ENCODE results near the gene SHISAL1.
"Not testable (repeated sequence)": the region's sequence is repeated elsewhere in the genome, so short reads cannot be mapped to it uniquely, and the experiment has no call there.

SHISAL1 gene

DNA sequence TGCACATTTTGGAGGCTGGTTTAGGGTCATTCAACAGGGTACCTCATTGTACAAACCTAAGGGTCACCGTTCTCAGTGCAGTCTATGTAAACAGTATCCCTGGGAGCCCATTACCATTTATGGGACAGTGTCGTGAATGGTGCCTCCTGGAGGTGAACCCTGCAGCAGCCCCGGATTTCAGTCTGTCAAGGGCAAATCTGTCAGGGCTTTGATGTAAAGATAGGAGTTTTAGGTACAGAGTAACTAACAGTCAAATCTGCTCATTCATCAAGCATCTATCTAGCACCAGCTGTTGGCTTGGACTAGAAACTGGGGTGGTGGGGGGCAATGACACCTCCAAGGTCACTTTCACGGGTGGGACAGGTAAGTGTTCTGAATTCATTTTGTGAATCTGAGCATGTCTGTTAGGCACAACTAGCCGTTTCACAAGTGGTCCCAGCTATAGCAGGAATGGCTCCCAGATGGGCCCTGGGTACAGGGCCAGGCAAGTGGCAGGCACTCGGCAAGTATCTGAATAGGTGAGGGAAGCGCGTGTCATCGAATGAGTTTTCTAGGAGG lies 68.4 kb downstream of the SHISAL1 start:
- no peak overlapping the region for H3K4me3 ChIP-seq (ENCODE audit: low read depth, low read length)

DNA sequence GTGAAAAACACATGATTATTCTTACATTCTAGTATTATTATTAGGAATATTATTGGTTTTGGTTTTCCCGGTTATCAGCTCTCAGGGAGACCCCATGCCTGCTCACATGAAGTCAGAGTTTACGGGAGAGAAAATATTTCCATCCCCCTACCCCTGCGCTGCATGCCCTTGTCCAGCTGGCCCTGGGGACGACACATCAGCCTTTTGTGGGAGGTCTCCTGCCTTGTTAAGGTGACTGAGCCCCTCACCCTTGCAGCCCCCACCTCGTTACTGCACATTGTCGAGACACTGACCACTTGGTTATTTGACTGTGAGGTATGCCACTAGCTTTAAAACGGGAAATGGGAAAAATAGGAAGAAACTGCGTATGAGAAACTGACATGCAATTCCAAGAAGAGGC lies 69.0 kb downstream of the SHISAL1 start:
- no peak overlapping the region for H3K4me3 ChIP-seq (ENCODE audit: low read depth, low read length)

DNA sequence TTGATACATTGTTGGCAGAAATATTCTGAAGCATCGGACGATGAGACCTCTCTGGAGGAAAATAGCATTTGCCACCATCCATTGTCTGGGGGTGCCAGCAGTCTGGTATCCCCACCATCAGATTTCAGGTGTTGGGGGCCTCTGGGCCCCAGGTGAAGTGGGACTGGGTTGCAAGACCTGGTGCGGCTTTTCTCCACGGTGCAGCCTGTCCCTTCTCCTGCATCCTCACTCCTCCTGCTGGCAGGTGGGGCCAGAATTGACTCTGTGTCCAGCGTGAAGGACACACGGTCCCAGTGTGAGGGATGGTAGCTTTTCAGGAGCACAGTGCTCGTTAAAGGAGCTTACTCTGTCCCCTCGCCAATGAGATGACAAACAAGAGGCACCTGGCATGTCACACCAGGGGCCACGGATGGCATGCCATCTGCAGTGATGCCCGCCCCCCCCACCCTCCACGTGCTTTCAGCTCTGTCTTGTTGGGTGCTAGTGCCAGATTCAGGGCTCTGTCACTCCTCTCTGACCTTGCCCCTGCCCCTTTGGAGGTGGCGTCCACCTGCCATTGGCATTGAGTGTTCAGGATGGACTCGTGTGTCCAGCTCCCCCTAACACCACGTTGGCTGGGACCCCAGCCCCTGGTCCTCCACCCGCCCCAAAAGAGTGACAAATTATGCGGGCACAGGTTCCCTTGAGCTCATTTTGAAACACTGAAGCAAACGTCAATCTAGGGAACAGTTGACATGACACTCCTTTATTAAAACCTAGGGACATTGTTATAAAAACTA lies 69.6 kb downstream of the SHISAL1 start:
- H3K4me3 ChIP-seq (ENCODE audit: low read depth, low read length), result no peak overlapping the region

DNA sequence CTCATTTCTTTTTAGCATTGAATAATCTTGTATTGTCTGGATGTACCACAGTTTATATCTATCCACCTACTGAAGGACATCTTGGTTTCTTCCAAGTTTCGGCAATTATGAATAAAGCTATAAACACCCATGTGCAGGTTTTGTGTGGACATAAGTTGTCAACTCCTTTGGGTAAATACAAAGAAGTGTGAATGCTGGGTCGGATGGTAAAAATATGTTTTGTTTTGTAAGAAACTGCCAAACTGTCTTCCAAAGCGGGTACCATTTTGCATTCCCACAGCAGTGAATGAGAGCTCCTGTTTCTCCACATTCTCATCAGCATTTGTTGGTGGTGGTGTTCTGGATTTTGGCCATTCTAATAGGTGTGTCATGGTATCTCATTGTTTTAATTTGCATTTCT lies 71.6 kb downstream of the SHISAL1 start:
- not testable (repeated sequence) for H3K4me3 ChIP-seq (ENCODE audit: low read depth, low read length)

DNA sequence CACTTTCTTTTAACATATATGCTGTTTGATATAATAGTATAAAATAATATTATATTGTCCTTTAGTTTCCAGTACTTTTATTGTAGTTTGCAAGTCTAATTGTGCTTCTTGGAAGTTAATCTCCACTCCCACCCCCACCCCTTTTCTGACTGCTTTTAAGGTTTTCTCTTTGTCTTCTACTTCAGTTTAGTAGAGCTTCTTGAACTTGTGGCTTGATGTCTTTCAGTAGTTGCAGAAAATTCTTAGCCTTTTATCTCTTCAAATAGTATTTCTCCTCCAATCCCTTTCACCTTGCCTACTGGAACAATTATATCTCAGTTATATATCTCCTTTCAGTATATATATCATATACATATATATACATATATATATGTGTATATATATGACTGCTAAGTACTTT lies 75.5 kb downstream of the SHISAL1 start:
- no peak overlapping the region for H3K4me3 ChIP-seq (ENCODE audit: low read depth, low read length)

DNA sequence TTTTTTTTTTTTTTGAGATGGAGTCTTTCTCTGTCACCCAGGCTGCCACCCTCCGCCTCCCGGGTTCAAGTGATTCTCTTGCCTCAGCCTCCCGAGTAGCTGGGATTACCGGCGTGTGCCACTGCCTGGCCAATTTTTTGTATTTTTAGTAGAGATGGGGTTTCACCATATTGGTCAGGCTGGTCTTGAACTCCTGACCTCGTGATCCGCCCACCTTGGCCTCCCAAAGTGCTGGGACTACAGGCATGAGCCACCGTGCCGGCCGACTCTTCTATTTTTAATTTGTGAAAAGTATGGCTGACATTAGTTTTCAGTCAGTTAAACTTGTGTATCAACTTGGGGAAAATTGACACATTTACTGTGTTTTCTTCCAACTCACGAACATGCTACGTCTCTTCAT lies 78.4 kb downstream of the SHISAL1 start:
- H3K4me3 ChIP-seq (ENCODE audit: low read depth, low read length), result not testable (repeated sequence)

DNA sequence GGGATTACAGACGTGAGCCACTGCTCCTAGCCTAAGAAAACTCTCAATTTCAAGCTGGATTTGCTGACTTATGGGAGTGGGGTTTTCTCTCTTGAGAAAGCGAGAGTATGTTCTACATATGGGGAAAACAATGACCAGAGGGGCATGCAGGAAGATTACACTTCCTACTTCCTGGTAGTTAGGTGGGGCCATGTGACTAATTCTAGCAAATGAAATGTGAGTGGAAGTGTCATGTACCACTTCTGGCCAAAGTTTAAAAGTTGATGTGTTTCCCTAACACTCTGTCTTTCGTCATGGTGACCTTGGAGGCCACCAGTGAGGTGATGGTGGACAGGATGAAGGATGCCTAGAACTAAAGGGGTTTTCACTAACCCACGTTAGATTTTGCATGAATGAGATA lies 81.5 kb downstream of the SHISAL1 start:
- no peak overlapping the region for H3K4me3 ChIP-seq (ENCODE audit: low read depth, low read length)

DNA sequence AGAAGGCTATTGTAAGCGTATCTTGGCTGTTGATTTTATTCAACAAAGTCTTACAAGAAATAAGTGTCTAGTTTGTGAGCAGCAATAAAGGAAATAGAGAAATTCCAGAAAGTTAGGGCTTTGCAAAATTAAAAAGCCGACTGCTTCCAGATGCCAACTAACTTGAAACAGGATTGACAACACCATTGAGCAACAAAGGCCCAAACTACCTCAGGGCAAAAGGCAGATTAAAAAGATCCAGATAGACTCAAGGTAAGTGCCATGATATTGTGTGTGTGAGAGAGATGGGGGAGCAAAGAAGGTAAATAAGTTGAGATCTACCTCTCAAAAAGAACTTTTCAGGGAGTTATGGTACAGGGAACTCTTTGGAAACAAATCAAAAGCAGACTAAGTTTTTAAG lies 82.9 kb downstream of the SHISAL1 start:
- no peak overlapping the region for H3K4me3 ChIP-seq (ENCODE audit: low read depth, low read length)

DNA sequence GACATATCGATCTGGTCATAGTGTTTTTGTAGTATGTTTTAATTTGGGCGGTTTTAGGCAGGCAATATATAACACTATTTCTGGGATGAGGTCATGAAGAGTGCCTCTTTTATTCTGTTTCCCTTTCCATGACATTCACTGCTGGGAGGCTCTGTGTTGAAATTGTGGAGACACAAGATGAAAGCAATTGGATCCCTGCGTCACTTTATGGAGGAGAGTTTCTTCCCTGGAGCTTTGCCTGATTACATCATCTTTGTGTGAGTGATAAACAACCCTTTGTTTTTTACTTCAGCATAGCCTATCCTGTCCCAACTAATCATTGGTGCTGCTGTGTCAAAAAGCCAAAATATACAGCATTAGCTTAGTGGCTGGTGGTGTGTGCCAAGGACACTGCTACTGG lies 83.4 kb downstream of the SHISAL1 start:
- no peak overlapping the region for H3K4me3 ChIP-seq (ENCODE audit: low read depth, low read length)

DNA sequence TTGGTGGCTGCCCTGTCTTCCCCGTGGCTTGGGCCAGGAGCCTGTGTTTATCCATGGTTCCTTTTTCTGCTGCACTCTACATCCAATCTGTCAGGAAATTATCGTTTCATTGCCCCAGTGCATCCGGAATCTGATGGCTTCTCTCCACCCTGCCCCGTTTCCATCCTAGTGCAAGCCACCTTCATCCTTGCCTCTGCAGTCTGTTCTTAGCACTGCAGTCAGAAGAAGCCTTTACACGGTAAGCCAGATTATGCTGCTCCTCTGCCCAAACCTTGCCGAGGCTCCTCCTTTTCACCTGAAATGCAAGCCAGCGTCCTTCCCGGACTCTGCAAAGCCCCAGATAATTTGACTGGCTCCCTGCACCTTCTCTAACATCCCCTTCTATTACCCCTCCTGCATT lies 86.9 kb downstream of the SHISAL1 start:
- no peak overlapping the region for H3K4me3 ChIP-seq (ENCODE audit: low read depth, low read length)

DNA sequence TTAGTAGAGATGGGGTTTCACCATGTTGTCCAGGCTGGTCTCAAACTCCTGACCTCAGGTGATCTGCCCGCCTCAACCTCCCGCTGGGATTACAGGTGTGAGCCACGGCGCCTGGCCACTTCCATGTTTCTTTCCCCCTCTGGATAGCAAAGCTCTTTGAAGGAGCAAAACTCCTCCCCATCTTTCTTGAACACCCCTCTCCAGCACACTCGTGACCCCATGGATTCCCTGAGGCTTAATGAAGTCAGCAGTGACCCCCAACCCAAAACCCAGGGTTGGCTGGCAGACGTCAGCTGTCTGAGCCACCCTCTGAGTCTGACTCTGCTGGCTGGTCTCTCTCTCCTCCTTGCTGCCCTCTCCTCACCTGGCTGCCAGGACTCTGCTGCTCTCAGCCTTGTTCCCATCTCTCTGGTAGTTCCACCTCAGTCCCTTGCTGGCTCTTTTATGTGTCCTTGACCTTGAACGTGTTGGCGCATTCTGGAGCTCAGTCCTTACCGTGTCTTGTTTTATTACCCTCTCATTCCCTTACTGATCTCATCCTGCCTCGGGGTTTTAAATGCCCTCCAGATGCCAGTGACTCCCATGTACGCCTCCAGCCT lies 87.6 kb downstream of the SHISAL1 start:
- no peak overlapping the region for H3K4me3 ChIP-seq (ENCODE audit: low read depth, low read length)

DNA sequence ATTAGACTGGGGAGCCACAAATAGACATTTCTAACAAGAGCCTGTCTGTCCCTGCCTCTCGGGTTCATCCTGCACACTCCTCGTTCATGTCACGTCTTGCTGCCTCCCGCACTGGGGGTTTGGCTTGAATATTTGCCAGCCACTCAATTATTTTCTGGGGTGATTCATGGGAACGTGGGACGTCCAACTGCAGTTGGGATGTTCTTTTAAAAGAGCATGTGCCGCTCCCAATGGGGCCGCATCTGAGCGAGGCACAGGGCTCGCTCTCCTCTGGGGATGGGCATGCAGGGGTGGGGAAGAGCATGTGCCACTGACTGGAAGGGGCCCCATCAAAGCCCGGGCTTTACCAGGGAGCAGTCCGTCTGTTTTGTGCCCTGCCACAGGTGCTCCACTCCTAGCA lies 88.6 kb downstream of the SHISAL1 start:
- H3K4me3 ChIP-seq (ENCODE audit: low read depth, low read length), result no peak overlapping the region

DNA sequence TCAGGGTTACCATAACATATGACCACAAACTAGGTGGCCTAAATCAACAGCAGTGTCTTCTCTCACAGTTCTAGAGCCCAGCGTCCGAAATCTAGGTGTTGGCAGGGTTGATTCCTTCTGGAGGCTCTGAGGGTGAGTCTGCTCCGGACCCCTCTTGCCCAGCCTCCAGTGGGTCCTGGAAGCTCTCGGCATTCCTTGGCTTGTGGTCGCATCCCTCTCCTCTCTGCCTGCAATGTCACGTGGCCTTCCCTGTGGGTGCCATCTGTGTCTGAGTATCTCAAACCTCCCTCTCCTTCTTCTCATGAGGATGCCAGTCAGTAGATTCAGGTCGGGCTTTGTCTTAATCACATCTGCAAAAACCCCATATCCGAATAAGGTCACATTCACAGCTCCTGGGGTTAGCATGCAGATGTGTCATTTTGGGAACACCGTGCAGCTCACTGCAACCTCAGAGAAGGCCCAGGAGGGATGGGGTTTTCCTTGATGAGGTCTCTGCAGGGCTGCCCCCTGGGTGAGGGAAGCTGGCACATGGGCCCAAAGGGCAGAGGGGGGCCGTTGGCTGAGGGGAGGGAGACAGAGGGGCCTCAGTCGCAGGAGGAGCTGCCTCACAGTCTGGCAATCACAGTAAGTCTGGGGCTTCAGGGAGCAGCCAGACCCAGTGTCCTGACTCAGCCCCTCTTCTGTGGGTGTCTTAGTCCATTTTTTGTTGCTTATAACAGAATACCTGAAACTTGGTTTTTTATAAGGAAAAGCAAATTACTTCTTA lies 90.9 kb downstream of the SHISAL1 start:
- no peak overlapping the region for H3K4me3 ChIP-seq (ENCODE audit: low read depth, low read length)

DNA sequence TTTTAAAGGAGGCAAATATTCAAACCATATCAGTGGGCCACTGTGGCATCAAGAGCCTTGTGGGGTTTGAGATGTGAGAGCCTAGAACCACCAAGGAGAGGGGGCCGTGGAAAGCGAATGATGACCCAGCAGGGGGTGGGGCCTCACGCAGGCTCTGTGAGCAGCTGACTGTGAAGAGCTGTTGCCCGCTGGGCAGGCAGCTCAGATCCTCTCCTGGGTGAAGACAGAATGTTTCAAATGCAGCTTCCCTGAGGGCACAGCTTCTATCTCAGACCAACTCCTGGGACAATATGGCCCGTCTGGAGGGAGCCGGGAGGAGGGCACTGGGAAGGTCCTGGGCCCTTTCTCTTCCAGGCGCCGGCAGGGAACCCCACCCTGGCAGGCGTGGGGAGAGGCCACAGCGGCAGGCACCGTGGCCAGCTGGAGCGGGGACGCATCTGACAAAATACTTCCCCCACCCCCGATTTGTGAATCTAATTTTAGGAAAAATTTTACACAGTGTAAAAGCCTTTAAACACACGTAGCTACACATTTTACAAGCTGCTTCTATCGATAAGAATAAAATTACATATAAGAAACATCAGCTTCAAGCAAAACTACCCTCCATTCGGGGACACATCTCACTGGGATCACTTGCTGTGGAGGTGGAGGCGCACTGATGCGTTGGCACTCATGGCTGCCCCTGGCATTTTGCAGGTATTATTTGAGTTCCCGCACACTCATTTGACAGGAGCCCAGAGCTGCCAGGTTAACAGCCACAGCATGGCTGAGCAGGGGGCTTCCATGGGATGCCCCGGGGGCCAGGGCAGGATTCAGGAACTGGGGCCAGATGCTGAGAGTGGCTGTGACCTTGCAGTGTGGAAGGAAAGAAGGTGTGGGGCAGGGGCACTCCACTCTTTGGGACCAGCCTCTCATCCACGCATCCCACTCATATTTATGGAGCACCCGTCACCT lies 91.7 kb downstream of the SHISAL1 start:
- no peak overlapping the region for H3K4me3 ChIP-seq (ENCODE audit: low read depth, low read length)

DNA sequence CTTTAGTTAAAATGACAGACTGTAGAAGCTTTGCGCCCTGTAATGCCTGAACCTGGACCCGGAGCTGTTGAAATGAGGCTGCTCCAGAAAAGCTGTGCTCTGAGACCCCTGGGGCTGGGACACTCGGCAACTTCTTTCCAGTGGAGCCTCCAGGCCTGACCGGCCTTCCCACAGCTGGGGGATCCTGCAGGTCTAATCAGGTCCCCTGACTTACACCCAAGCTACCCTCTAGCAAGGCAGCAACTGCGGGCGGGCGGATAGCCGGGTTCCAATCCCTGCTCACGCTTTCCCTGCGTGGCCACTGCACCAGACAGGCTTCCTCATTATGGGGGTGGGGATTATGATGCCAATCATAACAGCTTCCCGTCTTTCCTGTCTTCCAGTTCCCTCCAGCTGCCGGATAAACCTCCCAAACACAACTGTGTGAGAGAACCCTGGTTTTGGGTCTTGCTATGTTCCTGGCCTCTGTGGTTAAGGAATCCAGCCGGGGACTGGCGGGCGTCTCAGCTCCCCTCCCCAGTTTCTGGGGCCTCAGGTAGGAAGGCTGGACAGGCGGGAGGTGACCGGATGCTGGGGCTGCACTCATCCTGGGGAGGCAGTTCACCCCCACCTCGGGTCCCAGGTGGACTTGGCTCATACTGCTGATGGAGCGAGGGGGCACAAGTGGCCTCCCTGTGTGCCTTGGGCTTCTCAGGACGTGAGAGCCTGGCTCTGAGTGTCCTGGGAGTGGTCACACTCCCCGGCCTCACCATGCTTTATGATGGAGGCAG lies 93.5 kb downstream of the SHISAL1 start:
- no peak overlapping the region for H3K4me3 ChIP-seq (ENCODE audit: low read depth, low read length)

DNA sequence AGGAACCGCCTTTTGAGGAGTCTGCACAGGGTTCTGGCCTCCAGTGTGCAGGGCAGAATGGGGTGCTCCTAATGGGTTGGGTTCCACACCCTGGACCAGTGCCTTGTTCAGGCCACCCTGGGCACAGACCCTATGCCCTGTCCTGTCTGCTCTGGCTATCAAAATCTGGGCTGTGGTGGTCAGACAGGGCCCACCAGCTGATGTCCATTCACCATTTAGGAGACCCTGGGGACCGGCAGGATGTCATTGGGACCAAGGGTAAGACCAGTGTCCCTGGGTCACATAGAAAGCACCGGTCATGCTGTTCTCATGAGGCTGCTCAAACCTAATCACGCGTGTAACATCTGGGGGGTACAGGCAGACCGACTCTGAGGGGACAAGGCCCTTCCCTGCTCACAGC lies 94.7 kb downstream of the SHISAL1 start:
- H3K4me3 ChIP-seq (ENCODE audit: low read depth, low read length), result no peak overlapping the region

DNA sequence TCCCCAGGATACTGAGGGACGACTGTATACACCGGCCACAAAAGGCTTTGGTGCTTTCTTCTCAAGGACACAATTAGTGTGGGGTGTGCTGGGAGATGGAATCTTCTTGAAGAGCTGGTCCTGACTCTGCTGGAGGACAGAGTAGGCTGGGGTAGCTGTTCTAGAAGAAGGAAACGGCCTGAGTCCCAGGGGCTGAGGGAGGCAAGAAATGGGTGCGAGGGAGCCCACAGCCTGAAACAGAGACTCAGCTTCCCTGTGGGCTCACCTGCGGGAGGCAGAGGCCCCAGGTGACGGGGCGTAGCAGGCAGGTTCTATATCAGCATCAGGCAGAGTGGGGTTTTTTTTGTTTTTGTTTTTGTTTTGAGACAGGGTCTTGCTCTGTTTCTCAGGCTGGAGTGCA lies 95.4 kb downstream of the SHISAL1 start:
- H3K4me3 ChIP-seq (ENCODE audit: low read depth, low read length), result no peak overlapping the region

DNA sequence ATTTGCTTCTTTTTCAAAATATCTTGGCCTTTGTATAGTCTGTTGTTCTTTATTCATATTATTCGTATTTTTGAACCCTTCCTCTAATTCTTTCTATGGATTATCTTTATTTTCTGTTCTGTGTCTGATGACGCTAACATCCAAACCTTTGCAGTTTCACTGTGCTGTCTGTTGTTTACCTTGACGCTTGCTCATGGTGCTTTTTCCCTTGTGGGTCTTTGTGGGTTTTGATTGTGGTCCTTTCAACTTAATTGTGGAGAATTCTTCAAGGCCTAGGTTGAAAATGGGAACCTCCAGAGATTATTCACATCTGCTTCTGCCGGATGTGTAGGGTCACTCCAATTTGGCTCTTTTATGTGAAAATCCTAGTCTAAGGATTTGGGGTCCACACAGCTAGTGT lies 97.5 kb downstream of the SHISAL1 start:
- no peak overlapping the region for H3K4me3 ChIP-seq (ENCODE audit: low read depth, low read length)

DNA sequence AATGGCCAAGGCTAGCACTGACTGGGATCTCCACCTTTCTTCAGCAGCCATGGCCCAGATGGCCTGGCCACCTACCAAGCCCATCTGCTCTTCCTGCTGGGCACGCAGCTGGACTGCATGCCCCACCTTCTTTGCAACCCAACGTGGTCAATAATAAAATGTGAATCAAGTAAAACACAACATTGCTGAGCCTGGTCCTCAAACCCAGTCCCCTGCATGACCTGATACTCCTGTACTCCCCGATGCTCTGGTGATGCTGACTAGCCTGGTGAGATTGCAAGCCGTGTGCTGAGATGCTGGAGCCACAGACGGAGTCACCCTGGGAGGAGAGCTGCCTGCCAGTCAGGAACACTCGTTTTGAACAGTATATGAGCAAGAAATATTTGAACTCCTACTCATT lies 98.0 kb downstream of the SHISAL1 start:
- no peak overlapping the region for H3K4me3 ChIP-seq (ENCODE audit: low read depth, low read length)

DNA sequence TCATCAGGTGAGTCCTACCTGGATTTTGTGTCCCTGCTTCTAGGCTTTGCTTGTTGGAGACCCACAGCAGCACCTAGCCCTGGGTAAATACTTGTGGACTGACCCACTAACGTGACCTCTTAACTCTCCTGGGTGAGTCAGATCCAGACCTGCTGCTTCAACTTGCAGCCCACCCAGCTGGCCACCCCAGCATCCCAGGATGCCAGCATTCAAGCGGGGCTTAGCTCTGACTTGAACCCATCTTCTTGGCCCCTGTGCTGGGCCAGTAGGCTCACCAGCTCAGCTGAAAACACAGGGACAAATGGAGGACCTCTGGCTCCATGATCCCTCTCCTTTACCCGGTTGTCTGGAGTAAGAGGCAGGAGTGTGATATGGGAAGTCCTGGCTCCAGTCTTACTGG lies 98.6 kb downstream of the SHISAL1 start:
- H3K4me3 ChIP-seq (ENCODE audit: low read depth, low read length), result no peak overlapping the region

Measured in iPS-11a (cell line).